HG03103 (cell line): ENCODE results near the gene TGM1.
"Not testable (repeated sequence)": the region's sequence is repeated elsewhere in the genome, so short reads cannot be mapped to it uniquely, and the experiment has no call there.

Source experiments
- ATAC-seq: cut with Tn5 transposase; IDR thresholded peaks from one replicate; pipeline ENCODE4 v1.9.1; 2021; ENCODE audit warnings: low read depth; ENCODE audit not compliant: unreplicated experiment

TGM1 gene

DNA sequence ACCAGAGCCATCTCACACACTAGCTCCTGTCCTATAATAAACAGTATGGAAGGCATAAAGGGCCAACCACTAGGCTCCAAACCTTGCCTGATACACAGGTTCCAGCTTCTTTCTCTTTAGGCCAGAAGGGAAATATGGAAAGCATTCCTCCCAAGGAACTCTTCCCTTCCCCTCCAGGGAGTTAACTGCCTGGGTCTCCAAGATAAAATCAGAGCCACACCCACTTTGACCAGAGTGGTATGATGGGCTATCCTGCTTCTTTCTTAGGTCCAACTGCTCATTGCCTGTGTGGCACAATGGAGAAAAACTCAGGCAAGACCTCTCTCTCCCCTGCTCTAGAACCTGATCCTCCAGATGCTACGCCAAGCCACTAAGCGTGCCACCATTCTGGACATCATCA lies 55.4 kb downstream of the TGM1 start:
- ATAC-seq: no peak

DNA sequence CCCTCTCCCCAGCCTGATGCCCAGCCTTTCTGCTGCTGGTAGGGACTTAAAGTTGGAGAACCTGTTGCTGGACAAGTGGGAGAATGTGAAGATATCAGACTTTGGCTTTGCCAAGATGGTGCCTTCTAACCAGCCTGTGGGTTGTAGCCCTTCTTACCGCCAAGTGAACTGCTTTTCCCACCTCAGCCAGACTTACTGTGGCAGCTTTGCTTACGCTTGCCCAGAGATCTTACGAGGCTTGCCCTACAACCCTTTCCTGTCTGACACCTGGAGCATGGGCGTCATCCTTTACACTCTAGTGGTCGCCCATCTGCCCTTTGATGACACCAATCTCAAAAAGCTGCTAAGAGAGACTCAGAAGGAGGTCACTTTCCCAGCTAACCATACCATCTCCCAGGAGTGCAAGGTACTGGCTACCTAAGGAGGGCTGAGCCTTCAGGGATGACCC lies 55.8 kb downstream of the TGM1 start:
- no peak for ATAC-seq

DNA sequence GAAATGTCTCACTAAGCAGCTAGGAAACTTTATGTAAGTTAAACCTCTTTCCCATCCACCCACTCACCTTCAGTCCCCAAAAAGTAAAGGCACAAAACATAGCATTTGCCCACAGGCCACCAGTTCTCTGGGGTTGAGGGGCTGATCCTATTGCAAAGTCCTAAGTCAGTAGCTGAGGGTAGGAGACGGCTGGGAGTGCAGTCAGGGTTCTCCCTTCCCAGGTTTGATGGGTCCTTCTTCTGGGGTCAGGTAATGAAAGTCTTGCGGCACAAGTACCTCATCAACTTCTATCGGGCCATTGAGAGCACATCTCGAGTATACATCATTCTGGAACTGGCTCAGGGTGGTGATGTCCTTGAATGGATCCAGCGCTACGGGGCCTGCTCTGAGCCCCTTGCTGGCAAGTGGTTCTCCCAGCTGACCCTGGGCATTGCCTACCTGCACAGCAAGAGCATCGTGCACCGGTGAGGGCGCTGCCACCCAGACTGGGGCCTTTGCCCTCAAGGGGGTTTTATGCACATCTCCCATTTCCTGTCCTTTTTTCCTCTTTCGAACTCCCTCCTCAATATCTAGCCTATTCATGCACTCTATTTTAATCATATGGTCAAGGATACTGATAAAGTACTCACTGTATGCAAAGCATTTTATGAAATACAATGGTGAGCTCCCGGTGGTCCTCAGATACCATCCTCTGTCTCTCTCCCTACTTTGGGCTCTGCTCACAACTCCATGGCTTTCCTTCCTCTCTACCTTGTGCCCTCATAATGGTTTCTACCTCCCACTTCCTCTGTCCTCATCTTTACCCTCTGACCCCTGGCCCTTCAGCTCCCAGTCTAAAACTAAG lies 56.5 kb downstream of the TGM1 start:
- no peak for ATAC-seq

DNA sequence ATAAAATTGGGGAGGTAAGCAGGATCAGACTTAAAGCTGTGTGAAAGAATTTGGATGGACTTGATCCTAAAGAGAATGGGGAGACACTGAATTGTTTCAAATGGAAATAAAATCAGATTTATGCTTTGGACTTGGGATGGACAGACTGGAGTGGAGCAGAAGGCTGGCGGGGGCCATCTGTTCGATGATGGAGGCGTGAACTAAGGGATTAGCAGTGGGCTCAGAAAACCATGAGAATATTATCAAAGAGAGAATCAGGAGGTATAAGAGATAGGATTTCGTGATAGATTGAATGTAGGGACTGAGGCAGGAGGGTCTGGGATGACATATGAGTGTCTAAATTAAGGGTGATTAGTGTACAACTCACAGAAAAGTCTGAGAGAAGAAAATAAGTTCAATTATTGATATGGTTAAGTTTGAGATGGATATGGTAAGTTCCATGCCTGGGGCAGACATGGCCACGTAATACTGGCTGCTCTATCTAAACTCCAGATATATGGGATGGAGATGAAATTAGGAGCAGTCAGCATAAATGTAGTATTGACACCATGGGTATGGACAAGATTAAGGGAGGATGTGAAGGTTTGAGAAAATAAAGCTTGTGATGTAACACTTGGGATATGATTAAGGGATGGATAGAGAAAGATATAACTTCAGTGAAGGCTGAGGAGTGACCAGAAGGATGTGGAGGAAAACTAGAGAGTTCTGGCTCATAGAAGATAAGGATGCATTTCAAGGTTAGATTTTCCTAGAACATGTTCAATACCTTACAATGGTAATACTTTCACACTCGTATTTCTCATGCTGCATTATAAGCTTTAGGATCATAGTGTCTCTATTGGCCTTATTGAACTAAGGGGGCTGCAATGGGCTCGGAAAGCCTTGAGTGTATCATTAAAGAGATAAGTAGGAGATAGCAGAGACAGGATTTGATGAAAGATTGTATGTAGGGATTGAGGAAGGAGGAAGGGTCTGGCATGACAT lies 58.5 kb downstream of the TGM1 start:
- no peak for ATAC-seq

DNA sequence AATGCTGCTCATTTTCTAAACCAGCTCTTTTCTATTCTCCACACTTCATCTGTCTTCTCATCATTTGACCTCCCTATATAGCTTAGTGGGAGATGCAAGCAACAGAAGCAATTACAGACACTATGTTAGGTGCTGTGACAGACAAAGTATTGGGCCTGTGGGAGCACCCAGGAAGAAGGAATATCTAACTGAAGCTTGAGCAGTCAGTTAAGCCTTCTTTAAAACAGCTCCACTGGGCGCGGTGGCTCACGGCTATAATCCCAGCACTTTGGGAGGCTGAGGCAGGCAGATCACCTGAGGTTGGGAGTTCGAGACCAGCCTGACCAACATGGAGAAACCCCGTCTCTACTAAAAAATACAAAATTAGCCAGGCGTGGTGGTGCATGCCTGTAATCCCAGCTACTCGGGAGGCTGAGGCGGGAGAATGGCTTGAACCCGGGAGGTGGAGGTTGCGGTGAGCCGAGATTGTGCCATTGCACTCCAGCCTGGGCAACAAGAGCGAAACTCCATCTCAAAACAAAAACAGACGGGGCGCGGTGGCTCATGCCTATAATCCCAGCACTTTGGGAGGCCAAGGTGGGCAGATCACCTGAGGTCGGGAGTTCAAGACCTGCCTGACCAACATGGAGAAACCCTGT lies 59.6 kb downstream of the TGM1 start:
- not testable (repeated sequence) for ATAC-seq

DNA sequence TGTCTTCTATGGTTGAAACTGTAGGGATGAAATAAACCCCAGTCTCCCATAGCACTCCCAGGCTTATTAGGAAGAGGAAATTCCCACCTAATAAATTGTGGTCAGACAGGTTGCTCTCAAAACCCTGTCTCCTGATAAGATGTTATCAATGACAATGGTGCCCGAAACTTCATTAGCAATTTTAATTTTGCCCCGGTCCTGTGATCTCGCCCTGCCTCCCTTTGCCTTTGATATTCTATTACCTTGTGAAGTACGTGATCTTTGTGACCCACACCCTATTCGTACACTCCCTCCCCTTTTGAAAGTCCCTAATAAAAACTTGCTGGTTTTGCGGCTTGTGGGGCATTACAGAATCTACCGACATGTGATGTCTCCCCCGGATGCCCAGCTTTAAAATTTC lies 60.4 kb downstream of the TGM1 start:
- ATAC-seq: not testable (repeated sequence)
